NCI-H2196 treated with DMSO at 0.1 percent for 48 hours (cell line): ENCODE measurements around the gene LYAR.
"Not testable (repeated sequence)": the region's sequence is repeated elsewhere in the genome, so short reads cannot be mapped to it uniquely, and the experiment has no call there.

ENCODE experiments used
- DNase-seq: peaks from one replicate; lab custom pipeline; 2025; ENCODE audit not compliant: unreplicated experiment; lab: John Stamatoyannopoulos, UW

LYAR gene

DNA sequence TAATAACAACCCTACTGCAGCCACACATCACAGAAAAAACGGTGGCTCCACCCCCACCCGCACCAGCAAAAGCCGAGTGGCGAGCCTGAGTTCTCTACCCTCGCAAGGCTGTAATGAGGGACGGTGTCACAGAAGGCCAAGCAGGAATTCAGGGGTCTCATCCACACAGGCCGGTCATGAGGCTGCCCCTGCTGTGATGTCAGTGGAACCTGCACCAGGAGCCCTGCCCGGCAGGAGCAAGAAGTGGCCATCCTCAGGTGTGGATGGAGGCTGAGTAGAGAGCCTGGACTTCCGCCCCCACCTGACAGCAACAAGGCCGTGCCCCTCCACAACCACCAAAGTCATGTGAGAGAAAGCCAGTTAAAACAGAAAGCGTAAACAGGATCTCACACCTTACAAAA lies 20.6 kb downstream of the LYAR start:
- no peak for DNase-seq

DNA sequence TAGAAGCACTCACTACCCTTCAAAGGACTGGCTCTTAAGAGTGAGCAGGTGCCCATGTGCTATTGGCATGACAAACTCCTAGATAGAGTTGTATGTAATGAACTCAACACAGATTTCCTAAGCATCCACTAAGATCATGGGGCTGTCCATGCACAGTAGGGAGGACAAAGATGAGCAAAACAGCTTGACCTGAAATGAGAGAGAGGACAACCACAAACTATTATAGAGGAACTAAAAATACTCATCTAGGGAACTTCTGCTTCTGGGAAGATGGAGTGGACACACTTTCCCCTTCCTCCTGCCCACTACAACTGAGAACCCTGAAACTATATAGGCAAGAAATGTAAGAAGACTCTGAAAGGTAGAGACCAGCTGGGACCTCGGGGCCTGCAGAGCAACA lies 21.2 kb downstream of the LYAR start:
- DNase-seq, result no peak

DNA sequence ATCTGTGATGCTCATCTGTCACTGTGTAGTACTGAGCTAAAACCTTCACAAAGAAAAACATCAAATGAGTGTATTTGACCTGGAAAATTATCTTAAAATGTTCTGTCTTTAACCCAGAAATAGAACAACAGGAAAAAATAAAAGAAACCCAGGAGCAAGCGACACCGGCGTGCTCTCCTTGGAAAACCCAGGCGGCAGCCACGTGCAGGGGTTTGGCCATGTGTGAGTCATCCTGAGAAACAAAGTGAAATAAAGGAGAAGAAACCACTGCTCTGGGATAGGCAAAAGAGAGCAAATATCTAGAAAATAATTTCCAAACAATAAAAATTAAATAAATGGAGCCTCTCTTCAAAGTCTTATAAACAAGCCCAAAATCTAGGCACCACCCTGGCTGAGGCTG lies 22.0 kb downstream of the LYAR start:
- DNase-seq, result no peak

GRCh38 chr4:4260185-4260751 lies 29.7 kb downstream of the LYAR start:
- peak; percentile 25 for DNase-seq

GRCh38 chr4:4259484-4260100 lies 30.4 kb downstream of the LYAR start:
- DNase-seq, result no peak

DNA sequence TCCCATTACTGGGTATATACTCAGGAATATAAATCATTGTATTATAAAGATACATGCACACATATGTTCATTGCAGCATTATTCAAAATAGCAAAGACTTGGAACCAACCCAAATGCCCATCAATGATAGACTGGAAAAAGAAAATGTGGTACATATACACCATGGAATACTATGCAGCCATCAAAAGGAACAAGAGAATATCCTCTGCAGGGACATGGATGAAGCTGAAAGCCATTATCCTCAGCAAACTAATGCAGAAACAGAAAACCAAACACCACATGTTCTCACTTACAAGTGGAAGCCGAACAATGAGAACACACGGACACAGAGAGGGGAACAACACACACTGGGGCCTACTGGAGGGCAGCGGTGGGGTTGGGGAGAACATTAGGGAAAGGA lies 32.2 kb downstream of the LYAR start:
- DNase-seq, result not testable (repeated sequence)

GRCh38 chr4:4256799-4257198 lies 33.2 kb downstream of the LYAR start:
- no peak for DNase-seq

DNA sequence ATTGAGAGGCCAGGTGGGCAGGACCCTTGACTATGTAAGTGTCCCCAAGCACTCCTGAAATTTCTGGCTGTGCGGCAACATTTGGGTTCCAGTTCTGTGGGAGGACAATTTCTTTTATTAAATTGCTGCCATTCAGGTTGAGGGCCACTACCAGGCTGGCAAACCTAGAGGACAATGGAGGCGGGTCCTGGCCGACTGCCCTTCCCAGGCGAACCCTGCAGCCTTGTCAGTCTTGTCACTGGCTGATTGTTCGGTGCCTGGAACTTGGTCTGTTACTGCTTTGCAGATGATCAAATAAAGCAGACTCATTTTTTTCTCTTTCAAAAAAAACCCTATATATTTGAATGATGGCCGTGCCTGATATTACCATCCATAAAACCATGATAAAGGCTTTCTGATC lies 35.3 kb downstream of the LYAR start:
- DNase-seq, result no peak

DNA sequence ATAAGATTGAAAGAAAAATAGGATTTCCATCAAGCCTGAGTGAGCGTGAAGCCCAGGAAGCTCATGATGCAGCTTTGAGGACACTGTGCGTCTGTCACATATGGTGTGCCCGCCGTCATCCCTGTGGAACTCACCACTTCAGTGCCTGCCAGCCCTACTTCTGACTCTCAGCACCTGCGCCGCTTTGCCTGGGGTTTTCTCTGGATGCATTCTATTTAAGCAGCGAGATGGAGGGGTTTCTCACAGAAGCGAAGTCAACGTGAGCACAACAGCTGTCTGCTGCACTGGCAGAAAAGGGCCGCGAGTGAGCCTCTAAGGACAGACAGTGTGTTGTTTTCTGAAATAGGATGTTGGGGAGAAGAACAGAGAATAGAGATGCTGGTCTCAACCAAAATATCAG lies 35.8 kb downstream of the LYAR start:
- DNase-seq, result no peak

DNA sequence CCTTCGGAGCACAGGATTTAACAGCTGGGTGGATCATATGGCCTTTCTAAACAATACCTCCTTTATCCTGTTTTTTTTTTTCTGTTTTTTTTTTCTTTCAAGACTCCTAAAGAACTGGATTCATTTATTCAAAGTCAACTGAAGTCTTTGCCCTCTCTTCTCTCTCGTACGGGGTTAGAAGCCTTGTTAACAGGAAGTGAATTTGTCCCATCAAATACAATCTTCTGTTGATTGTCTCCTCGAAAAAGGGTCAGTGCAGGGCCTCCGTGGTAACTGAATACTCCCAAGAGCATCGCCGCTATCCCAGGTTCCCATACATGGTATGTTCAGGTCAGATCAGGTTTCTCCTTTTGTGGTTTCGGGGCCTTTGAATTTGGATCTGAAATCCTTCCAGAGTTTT lies 40.1 kb downstream of the LYAR start:
- no peak for DNase-seq

DNA sequence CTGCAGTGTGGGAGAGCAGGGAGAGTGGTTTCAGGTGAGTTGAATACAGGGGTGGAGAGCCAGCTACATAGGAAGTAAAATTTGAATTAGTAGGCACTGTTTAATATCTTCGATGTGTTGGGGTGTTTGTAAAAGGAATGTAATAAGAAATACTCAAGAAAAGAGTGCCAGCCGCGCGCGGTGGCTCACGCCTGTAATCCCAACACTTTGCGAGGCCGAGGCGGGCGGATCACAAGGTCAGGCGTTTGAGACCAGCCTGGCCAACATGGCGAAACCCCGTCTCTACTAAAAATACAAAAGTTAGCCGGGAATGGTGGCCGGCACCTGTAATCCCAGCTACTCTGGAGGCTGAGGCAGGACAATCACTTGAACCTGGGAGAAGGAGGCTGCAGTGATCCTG lies 40.6 kb downstream of the LYAR start:
- DNase-seq, result not testable (repeated sequence)

DNA sequence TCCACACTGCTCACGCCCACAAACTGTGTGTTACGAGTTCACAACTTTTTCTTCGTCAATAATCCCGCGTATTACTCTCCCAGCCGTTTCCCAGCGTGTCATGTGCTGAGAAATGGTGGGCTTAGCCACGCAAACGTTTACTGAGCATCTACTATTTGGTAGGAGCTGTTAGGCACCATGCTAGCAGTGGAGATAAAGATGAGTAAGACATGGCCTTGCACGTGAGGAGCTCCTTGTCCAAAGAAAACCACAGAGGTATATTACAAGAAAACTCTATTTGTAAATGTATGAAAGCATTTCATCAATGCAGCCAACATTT lies 41.1 kb downstream of the LYAR start:
- no peak for DNase-seq

- peak; percentile 86 for DNase-seq
These were observed 41.7 kb downstream of the LYAR start, which contains the start of gene TMEM128 for GRCh38 chr4:4248029-4248884. Gene TMEM128, minus strand, starts transcription at chr4:4248223. Its CDS starts 21 bp downstream, at chr4:4248202.

- DNase-seq, result no peak
These were observed 42.3 kb downstream of the LYAR start for GRCh38 chr4:4247696-4248028.

DNA sequence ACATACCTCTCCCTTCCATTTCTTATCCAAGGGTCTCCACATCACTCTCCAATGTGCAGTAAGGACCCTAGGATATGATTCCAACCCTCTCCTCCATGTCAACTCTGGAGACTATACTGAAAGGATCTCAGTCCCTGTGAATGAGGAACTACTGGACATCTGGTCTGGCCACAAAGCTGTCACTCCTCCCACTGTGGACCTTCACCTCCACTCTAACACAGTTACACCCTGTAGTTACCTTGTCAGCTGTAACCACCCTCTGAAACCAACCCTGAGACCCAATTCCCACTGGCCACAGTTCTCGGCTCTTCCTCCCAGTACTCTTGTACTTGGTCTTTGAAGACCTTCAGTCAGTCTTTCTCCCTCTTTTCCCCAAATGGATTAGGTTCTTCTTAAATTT lies 44.8 kb downstream of the LYAR start:
- DNase-seq, result no peak

DNA sequence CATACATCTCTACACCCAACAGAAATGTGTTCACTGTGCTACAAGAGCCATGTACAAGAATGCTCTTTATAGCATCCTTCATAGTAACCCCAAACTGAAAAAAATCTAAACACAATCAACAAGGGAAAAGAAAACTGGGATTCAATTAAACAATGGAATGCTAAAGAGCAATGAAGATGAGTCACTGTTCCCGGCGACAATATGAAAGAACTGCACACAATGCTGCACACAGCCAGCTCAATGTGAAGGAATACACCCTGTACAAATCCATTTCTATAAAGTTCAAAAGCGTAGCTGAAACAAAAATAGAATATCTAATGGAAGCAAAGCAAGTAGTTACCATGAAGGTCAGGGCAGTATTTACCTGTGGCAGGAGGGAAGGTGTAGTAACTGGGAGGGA lies 50.4 kb downstream of the LYAR start:
- DNase-seq, result not testable (repeated sequence)

DNA sequence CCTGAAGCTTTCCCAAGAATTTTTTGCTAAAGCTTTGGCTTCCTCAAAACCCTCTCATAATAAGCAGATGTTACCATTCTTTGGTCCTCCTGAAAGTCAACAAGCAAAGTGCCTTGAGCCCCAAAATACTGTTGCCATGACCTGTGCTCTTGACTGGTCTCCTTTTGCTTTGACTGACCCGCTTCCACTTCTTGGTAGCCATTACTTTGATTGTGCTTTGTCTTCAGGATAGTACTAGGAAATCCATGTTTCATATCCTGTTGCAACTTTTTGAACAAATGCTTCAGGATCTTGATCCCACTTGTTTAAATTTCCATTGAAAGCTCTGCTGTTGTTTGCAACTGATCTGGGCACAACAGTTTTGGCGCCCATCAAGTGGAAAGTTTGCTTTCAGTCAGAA lies 56.3 kb downstream of the LYAR start:
- DNase-seq, result no peak

DNA sequence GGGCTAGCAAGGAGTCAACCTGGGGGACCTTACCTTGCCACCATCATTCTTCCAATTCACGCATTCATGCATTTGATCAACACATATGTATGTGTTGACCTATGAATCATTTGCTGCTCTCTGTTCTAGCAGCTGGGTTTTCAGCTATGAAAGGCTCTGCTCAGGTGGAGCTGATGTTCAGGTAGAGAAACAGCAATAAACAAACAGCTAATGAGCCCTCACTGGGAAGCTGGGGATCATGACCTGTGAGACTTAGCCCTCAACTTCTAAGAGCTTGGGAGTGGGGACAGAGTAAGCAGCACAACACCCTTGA lies 61.6 kb downstream of the LYAR start:
- no peak for DNase-seq

- no peak for DNase-seq
These were observed 62.2 kb downstream of the LYAR start for GRCh38 chr4:4227510-4228355.

DNA sequence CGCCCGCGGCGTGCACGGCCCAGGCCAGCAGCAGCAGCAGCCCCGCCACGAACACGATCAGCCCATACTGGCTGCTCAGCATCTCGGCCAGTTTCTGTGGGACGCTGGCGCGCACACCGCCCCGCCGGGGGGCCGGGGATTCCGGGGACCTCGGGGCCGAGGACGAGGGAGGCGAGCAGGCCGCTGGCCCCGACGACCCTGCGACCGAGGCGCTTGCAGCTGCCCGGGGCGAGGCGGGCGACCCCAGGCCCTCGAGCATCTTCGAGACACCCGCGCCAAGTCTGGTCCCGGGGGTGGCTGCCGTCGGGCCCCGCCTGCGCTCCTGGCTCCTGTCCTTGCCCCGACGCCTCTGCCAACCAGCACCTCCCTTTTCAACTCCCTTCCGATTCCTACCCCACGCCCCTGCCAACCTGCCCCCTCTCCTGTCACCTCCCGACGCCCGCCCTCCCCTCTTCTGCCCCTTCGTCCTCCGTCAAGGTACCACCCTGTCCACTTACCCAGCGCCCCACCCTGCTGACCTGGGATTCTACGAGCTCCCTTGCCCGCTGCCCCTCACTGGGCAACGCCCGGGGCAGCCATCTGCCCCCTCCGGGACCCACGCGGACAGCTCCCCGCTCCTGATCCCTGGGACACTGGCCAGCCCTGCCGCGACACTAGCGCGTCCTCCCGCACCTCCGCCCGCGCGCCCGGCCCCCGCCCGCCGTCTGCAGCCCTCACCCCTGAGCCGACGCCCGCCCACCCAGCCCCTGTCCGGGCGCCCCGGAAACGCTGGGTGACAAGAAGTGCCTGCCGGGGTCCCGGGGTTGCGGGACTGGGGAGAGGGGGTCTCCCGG lies 63.1 kb downstream of the LYAR start, which contains the start of gene OTOP1:
TSS of gene OTOP1 (minus strand) at position 324 of the 833 bp plus-strand sequence. CDS start at position 259, 65 bp downstream.
- DNase-seq, result no peak
